ENCODE results near the gene HNF4A. TPM values are rescaled to one million over a fixed set of nuclear protein-coding genes. Genes with fewer than 3 reads are reported as not detected.

Gene HNF4A
- total RNA-seq, 2 experiments from 2014 or later: not detected

DNA sequence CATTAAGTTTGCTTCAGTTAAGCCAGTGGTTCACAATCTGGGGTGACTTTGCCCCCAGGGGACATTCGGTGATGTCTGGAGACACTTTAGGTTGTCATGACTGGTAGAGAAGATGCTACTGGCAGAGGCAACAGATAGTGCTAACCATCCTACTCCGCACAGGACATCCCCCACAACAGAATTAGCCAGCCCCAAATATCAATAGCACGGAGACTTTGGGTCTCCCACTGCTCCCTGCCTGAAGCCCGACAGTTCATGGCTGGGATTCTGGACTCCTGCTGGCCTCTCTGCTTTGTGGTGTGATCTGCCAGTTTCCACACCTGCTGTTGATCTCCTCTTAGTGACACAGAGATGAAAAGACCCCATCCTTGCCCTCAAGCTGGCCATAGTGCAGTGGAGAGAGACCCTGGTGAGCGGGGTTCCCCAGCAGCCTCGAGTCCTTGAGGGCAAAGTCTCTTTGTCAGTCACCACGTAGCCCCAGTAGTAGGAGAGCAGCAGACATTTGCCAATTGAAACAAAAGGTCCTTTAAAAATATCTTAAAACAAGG is 95.5 kb downstream of the HNF4A start:
- H3K4me1 Mint-ChIP-seq (ENCODE audit: low read depth): no peaks in the 10 kb centered on the region
- CTCF ChIA-PET: interaction anchor here (1.5 kb wide), 1 partner anchor 68 kb away, joined by 10 read pairs; no protein-coding TSS in a partner anchor
- no peaks in the 10 kb centered on the region for H3K9me3 Mint-ChIP-seq
- H3K36me3 Mint-ChIP-seq: no peaks in the 10 kb centered on the region
- POLR2A ChIA-PET: interaction anchor here (0.6 kb wide), 1 partner anchor 90 kb away, joined by 3 read pairs; no protein-coding TSS in a partner anchor
- no peaks in the 10 kb centered on the region for H3K27me3 Mint-ChIP-seq
- DNase-seq: no peak
- intact Hi-C loops (cut with micrococcal nuclease): no loop called here
- no peak overlapping the region for H3K27ac Mint-ChIP-seq
- no peak overlapping the region for H3K4me3 Mint-ChIP-seq

DNA sequence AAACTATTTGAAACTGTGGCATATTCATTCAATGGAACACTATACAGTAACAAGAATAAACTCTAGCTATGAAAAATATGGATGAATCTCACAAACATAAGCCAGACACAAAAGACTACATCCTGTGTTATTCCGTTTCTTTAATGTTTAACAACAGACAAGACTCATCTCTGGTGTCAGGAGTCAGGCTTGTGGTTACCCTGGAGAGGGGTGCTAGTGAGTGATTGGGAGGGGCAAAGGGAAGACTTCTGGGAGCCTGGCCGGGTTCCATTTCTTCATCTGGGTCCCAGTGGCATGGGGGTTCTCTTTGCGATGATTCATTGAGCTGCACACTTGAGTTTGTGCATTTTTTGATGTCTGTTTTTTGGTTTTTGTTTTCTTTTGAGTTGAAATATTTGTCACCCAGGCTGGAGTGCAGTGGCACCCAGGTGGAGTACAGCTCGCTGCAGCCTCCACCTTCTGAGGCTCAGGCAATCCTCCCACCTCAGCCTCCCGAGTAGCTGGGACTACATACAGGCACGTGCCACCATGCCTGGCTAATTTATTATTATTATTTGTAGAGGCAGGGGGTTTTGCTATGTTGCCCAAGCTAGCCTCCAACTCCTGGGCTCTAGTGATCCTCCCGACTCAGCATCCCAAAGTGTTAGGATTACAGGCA is 98.9 kb downstream of the HNF4A start:
- CTCF ChIA-PET: no interaction called here
- H3K4me3 Mint-ChIP-seq: no peak overlapping the region
- POLR2A ChIA-PET: no interaction called here
- H3K4me1 Mint-ChIP-seq (ENCODE audit: low read depth): no peaks in the 10 kb centered on the region
- DNase-seq: no peak
- no peak overlapping the region for H3K27ac Mint-ChIP-seq
- no peaks in the 10 kb centered on the region for H3K9me3 Mint-ChIP-seq
- intact Hi-C loops (cut with micrococcal nuclease): no loop called here
- no peaks in the 10 kb centered on the region for H3K27me3 Mint-ChIP-seq
- no peaks in the 10 kb centered on the region for H3K36me3 Mint-ChIP-seq

DNA sequence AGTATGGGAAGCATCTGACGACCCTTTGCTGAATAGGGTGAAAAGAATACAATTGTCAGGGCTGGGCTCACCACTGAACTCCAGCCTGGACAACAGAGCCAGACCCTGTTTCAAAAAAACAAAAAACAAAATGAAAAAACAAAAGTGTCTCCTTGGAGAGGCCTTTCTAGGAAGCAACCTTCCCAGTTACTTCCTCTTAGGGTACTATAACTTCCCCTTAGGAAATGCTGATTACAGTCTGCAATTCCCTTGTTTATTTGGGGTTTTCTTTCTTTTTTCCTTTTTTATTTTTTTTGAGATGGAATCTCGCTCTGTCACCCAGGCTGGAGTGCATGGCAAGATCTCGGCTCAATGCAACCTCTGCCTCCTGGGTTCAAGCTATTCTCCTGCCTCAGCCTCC is 99.6 kb downstream of the HNF4A start:
- Mint-ChIP-seq H3K9me3 (no peaks in the 10 kb centered on the region), H3K36me3 (no peaks in the 10 kb centered on the region), H3K27me3 (no peaks in the 10 kb centered on the region), H3K27ac (no peak overlapping the region), H3K4me1 (ENCODE audit: low read depth) (no peaks in the 10 kb centered on the region), H3K4me3 (no peak overlapping the region)
- CTCF ChIA-PET: no interaction called here
- DNase-seq: no peak
- intact Hi-C loops (cut with micrococcal nuclease): no loop called here
- POLR2A ChIA-PET: no interaction called here

DNA sequence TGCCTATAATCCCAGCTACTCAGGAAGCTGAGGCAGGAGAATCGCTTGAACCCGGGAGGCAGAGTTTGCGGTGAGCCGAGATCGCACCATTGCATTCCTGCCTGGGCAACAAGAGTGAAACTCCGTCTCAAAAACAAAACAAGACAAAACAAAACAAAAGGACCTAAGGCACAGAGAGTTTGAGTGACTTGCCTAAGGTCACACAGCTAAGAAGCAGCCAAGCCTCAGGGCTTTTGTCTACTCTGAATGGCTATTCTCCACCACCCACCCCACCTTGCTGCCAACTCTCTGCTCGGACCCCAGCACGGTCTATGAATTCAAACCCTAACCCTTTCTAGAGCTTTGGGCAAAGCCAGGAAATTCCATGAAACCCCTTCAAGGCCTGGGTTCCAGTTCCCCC is 101.1 kb downstream of the HNF4A start:
- Mint-ChIP-seq H3K9me3 (no peaks in the 10 kb centered on the region), H3K4me1 (ENCODE audit: low read depth) (no peaks in the 10 kb centered on the region), H3K4me3 (no peak overlapping the region), H3K27ac (no peak overlapping the region), H3K36me3 (no peaks in the 10 kb centered on the region), H3K27me3 (no peaks in the 10 kb centered on the region)
- no peak for DNase-seq
- CTCF ChIA-PET: no interaction called here
- POLR2A ChIA-PET: no interaction called here
- intact Hi-C loops (cut with micrococcal nuclease): no loop called here

DNA sequence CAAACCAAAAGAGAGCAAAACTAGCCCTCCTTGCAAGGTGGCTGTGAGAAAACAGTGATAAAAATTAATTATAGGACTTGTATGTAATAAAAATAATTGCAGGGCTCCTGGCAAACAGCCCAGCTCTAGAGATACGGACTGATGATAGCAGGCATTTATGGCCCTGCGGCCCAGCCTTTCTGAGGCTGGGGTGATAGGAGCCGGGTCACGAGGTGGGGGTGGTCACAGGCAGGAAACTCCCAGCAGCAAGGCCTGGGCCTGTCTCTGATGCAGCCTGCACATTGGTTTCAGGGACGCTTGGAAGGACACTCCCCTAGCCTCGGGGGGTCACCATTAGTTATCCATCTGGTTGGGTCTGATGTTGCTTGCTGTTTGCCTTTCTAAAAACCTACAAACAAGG is 101.5 kb downstream of the HNF4A start:
- POLR2A ChIA-PET: no interaction called here
- no peaks in the 10 kb centered on the region for H3K9me3 Mint-ChIP-seq
- no peaks in the 10 kb centered on the region for H3K27me3 Mint-ChIP-seq
- intact Hi-C loops (cut with micrococcal nuclease): no loop called here
- H3K4me3 Mint-ChIP-seq: no peak overlapping the region
- H3K4me1 Mint-ChIP-seq (ENCODE audit: low read depth): no peaks in the 10 kb centered on the region
- CTCF ChIA-PET: no interaction called here
- DNase-seq: no peak
- H3K36me3 Mint-ChIP-seq: no peaks in the 10 kb centered on the region
- H3K27ac Mint-ChIP-seq: no peak overlapping the region

DNA sequence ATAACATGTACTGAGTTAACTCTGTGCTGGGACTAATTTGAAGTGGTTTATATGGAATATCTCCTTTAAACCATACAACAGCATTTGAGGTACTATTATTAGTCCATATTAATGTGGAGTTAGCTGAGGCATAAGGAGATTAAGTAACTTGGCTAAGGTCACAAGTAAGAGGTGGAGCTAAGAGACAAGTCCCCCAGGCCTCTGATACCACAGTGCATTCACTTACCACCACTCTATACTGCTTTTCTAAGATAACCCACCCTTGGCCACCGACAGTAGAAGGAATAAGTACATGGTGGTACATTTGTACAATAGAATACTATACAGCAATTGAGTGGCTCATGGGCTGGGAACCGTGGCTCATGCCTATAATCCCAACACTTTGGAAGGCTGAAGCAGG is 103.8 kb downstream of the HNF4A start:
- DNase-seq: no peak
- intact Hi-C loops (cut with micrococcal nuclease): no loop called here
- Mint-ChIP-seq H3K36me3 (no peaks in the 10 kb centered on the region), H3K27ac (no peak overlapping the region), H3K4me3 (no peak overlapping the region), H3K9me3 (no peaks in the 10 kb centered on the region), H3K27me3 (no peaks in the 10 kb centered on the region), H3K4me1 (ENCODE audit: low read depth) (no peaks in the 10 kb centered on the region)
- ChIA-PET CTCF (interaction anchor here (1.4 kb wide), 1 partner anchor 75 kb away, joined by 5 read pairs; no protein-coding TSS in a partner anchor), POLR2A (no interaction called here)

DNA sequence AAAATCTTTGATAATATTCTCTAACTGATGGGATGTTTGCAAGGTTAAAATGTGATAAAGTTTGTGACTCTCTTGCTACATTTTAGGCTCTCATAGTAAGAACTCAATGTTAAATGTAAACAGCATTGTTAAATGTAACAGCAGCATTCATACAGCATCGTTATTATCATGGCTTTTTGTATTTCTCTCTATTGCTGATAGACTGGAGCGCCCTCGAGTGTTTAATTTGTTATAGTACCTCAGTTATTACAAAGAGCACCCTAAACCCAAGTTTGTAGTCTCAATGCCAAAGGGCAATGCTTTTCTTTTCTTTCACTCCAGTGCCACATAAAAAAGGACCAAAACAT is 105.3 kb downstream of the HNF4A start:
- Mint-ChIP-seq H3K27me3 (no peaks in the 10 kb centered on the region), H3K9me3 (no peaks in the 10 kb centered on the region), H3K36me3 (no peaks in the 10 kb centered on the region), H3K27ac (no peak overlapping the region), H3K4me1 (ENCODE audit: low read depth) (no peaks in the 10 kb centered on the region), H3K4me3 (no peak overlapping the region)
- CTCF ChIA-PET: interaction anchor here (0.7 to 1.6 kb wide), 4 partner anchors 76 to 307 kb away, joined by 3 to 7 read pairs (median 4); partner anchors contain the start of gene FITM2
- intact Hi-C loops (cut with micrococcal nuclease): loop anchor here (2.0 to 5.0 kb wide), 2 partner anchors 72 to 248 kb away; partner anchors contain the start of gene OSER1
- POLR2A ChIA-PET: no interaction called here
- no peak for DNase-seq

DNA sequence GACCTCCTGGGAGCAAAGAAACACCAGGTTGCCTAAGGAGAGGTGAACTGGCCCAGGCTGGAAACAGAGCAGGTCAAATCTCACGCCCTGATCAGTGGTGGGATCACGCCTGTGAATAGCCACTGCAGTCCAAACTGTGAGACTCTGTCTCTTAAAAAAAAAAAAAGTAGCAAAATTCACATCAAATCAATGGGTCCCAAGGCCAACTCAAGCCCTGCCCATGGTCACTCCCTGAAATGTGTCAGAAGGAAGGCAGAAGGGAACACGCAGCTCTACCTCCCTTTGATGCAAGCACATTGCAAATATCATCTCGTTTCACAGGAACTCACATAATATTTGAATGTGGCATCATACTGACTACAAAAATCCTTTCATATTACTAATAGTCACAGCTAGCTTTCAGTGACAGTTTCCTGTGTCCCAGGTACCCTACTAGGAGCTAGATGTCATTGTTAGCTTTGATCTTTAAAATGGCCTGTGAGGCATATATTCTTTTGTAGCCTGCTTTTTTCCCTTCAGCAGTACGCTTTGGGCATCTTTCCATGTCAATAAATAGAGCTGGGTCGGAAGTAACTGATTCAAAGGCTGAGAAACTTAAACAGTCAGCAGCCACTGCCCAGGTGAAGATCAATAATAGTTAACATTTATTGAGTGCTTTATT is 105.8 kb downstream of the HNF4A start:
- no peaks in the 10 kb centered on the region for H3K36me3 Mint-ChIP-seq
- no peaks in the 10 kb centered on the region for H3K4me1 Mint-ChIP-seq (ENCODE audit: low read depth)
- ChIA-PET CTCF (interaction anchor here (0.6 to 1.6 kb wide), 5 partner anchors 89 to 307 kb away, joined by 3 to 7 read pairs (median 3); partner anchors contain the start of gene FITM2), POLR2A (interaction anchor here (0.6 to 0.7 kb wide), 2 partner anchors 37 to 49 kb away, joined by 3 to 5 read pairs; no protein-coding TSS in a partner anchor)
- no peak overlapping the region for H3K4me3 Mint-ChIP-seq
- H3K9me3 Mint-ChIP-seq: no peaks in the 10 kb centered on the region
- no peak overlapping the region for H3K27ac Mint-ChIP-seq
- DNase-seq: no peak
- intact Hi-C loops (cut with micrococcal nuclease): loop anchor here (2.0 to 5.0 kb wide), 2 partner anchors 72 to 249 kb away; partner anchors contain the start of gene OSER1
- H3K27me3 Mint-ChIP-seq: no peaks in the 10 kb centered on the region

DNA sequence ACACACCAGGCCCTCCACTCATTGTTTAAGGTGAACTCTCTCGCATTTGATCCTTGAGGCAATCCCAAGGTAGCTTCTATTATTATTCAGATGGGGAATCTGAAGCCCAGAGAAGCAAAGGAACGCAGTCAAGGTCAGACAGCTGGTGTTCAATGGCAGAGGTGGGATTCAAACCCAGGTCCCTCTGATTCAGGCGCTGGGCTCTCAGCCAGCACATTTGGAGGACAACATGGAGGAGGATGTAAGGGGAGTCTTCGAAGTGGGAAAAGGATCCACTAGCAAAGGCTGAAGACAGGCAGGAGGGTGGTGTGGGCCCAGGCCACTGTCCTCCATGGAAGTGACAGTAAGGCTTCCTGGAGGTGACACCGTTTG is 106.3 kb downstream of the HNF4A start:
- CTCF ChIA-PET: interaction anchor here (0.6 to 1.6 kb wide), 4 partner anchors 89 to 245 kb away, joined by 3 to 7 read pairs (median 4); partner anchors contain the start of gene FITM2
- Mint-ChIP-seq H3K27ac (no peak overlapping the region), H3K27me3 (no peaks in the 10 kb centered on the region), H3K4me1 (ENCODE audit: low read depth) (no peaks in the 10 kb centered on the region), H3K36me3 (no peaks in the 10 kb centered on the region), H3K4me3 (no peak overlapping the region), H3K9me3 (no peaks in the 10 kb centered on the region)
- POLR2A ChIA-PET: interaction anchor here (0.6 to 0.7 kb wide), 2 partner anchors 37 to 50 kb away, joined by 3 to 5 read pairs; no protein-coding TSS in a partner anchor
- DNase-seq: no peak
- intact Hi-C loops (cut with micrococcal nuclease): loop anchor here (2.0 to 5.0 kb wide), 2 partner anchors 73 to 249 kb away; partner anchors contain the start of gene OSER1

DNA sequence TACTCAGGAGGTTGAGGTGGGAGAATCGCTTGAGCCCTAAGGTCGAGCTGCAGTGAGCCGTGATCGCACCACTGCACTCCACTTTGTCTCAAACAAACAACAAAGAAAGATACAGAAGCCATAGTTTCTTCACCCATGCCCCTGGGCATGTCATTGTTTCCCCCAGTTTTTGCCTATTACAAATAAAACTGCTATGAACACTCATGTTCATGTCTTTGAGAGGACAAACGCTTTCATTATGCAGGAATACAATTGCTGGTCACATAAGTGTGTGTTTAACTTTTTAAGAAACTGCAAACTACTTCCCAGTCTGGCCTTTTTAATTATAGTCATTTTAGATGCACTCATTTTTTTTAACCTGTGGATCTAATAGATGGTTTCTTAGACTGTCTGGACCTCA is 108.0 kb downstream of the HNF4A start:
- no peak overlapping the region for H3K27ac Mint-ChIP-seq
- H3K27me3 Mint-ChIP-seq: peaks cover 2% of the 10 kb centered on the region
- H3K36me3 Mint-ChIP-seq: no peaks in the 10 kb centered on the region
- no peaks in the 10 kb centered on the region for H3K9me3 Mint-ChIP-seq
- intact Hi-C loops (cut with micrococcal nuclease): loop anchor here (5.0 kb wide), 1 partner anchor 251 kb away; the partner anchor contains the start of gene OSER1
- CTCF ChIA-PET: no interaction called here
- no peak for DNase-seq
- no peaks in the 10 kb centered on the region for H3K4me1 Mint-ChIP-seq (ENCODE audit: low read depth)
- POLR2A ChIA-PET: no interaction called here
- H3K4me3 Mint-ChIP-seq: no peak overlapping the region

DNA sequence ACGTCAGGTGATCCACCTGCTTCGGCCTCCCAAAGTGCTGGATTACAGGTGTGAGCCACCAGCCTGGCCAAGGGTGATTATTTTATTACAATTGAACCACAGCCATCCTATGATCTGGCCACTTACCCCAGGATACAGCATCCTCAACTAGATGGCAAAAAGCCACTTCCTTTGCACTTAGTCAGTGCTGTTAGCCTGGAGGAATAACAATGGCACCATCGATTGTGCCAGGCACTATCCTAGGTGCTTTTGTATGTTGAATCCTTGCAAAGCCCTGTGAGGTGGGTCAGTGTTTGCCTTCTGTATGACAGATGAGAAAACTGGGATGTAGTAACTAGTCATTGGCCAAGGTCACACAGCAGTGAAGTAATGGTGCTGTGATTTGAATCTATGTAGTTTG is 109.0 kb downstream of the HNF4A start:
- no peaks in the 10 kb centered on the region for H3K4me1 Mint-ChIP-seq (ENCODE audit: low read depth)
- ChIA-PET CTCF (no interaction called here), POLR2A (no interaction called here)
- peaks cover 2% of the 10 kb centered on the region for H3K27me3 Mint-ChIP-seq
- no peak overlapping the region for H3K4me3 Mint-ChIP-seq
- no peaks in the 10 kb centered on the region for H3K36me3 Mint-ChIP-seq
- no peaks in the 10 kb centered on the region for H3K9me3 Mint-ChIP-seq
- intact Hi-C loops (cut with micrococcal nuclease): loop anchor here (5.0 kb wide), 1 partner anchor 252 kb away; the partner anchor contains the start of gene OSER1
- DNase-seq: no peak
- H3K27ac Mint-ChIP-seq: no peak overlapping the region

DNA sequence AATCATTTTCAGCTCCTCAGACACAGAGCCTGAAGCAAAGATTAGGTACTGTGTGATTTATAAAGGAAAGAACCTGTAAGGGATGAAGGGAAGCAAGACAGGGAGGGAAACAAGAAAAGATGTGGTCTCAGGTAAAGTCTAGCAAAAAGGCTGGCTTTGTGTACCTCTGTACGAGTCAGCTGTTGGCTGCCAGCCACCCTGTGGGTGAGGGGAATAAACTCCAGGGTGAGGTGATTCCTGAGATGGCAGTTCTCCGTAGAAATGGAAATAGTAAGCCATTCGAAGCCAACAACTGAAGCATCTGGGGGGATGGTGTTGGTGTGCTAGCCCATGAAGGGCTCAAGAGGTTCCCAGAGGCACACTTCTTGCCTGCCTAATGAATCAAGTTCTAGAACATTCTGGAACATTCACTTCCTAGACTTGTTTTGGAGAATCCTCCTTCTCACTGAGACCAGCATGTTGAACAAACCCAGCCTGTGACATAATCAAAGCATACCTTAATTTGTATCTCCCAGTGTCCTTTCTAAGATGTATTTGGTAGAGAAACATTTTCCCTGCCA is 109.6 kb downstream of the HNF4A start:
- CTCF ChIA-PET: no interaction called here
- Mint-ChIP-seq H3K4me3 (no peak overlapping the region), H3K27me3 (peaks cover 2% of the 10 kb centered on the region), H3K36me3 (no peaks in the 10 kb centered on the region), H3K4me1 (ENCODE audit: low read depth) (no peaks in the 10 kb centered on the region), H3K9me3 (no peaks in the 10 kb centered on the region), H3K27ac (no peak overlapping the region)
- no peak for DNase-seq
- POLR2A ChIA-PET: no interaction called here
- intact Hi-C loops (cut with micrococcal nuclease): no loop called here

Measured in activated CD4-positive, alpha-beta memory T cell treated with anti-CD3 and anti-CD28 coated beads for 36 hours (primary cell).